ENCODE results near the gene SERPINA12. TPM values are rescaled to one million over a fixed set of nuclear protein-coding genes. Genes with fewer than 3 reads are reported as not detected.

The SERPINA12 gene
- total and polyA plus RNA-seq, 12 donors, result not detected

- ATAC-seq (no peak), DNase-seq (no peak)
- Histone ChIP-seq H3K4me1 (no peaks in the 10 kb centered on the region), H3K9me3 (no peaks in the 10 kb centered on the region), H3K27ac (no peak overlapping the region), H3K36me3 (no peaks in the 10 kb centered on the region), H3K4me3 (no peak overlapping the region), H3K27me3 (peaks cover 0 to 23% (median 16%) of the 10 kb centered on the region in 7 donors)
- TF ChIP-seq, protein P1, sequence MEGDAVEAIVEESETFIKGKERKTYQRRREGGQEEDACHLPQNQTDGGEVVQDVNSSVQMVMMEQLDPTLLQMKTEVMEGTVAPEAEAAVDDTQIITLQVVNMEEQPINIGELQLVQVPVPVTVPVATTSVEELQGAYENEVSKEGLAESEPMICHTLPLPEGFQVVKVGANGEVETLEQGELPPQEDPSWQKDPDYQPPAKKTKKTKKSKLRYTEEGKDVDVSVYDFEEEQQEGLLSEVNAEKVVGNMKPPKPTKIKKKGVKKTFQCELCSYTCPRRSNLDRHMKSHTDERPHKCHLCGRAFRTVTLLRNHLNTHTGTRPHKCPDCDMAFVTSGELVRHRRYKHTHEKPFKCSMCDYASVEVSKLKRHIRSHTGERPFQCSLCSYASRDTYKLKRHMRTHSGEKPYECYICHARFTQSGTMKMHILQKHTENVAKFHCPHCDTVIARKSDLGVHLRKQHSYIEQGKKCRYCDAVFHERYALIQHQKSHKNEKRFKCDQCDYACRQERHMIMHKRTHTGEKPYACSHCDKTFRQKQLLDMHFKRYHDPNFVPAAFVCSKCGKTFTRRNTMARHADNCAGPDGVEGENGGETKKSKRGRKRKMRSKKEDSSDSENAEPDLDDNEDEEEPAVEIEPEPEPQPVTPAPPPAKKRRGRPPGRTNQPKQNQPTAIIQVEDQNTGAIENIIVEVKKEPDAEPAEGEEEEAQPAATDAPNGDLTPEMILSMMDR (IDR thresholded peaks at IDR 0.05), result no peak
- 68 to 69% methylated on average over 1 of the region's 1 CpG for WGBS, 2 donors
- intact Hi-C loops (cut with DNase I), result no loop called here
Observed at GRCh38 chr14:94445003-94445402, 64.3 kb downstream of the SERPINA12 start.

GRCh38 chr14:94441531-94442205 lies 67.6 kb downstream of the SERPINA12 start:
- no peak overlapping the region for H3K27ac ChIP-seq
- H3K4me3 ChIP-seq, result no peak overlapping the region
- DNase-seq, result no peak
- WGBS, 2 donors, result 90 to 94% methylated on average over 12 of the region's 12 CpGs
- TF ChIP-seq, protein P1 (IDR thresholded peaks at IDR 0.05), result no peak
- no peaks in the 10 kb centered on the region for H3K4me1 ChIP-seq
- no peaks in the 10 kb centered on the region for H3K9me3 ChIP-seq
- ATAC-seq, result no peak
- no peaks in the 10 kb centered on the region for H3K36me3 ChIP-seq
- intact Hi-C loops (cut with DNase I), result no loop called here
- H3K27me3 ChIP-seq, result peaks cover 0 to 26% (median 20%) of the 10 kb centered on the region in 7 donors

GRCh38 chr14:94441130-94441529 lies 68.1 kb downstream of the SERPINA12 start:
- no peak overlapping the region for H3K27ac ChIP-seq
- H3K9me3 ChIP-seq, result no peaks in the 10 kb centered on the region
- no peak for ATAC-seq
- TF ChIP-seq, protein P1 (IDR thresholded peaks at IDR 0.05), result no peak
- WGBS, 2 donors, result 80 to 84% methylated on average over 4 of the region's 4 CpGs
- intact Hi-C loops (cut with DNase I), result no loop called here
- no peaks in the 10 kb centered on the region for H3K36me3 ChIP-seq
- no peak for DNase-seq
- H3K27me3 ChIP-seq, result peaks cover 0 to 27% (median 21%) of the 10 kb centered on the region in 7 donors
- no peaks in the 10 kb centered on the region for H3K4me1 ChIP-seq
- no peak overlapping the region for H3K4me3 ChIP-seq

- no peak for DNase-seq
- no peak overlapping the region for H3K4me3 ChIP-seq
- H3K27ac ChIP-seq, result no peak overlapping the region
- TF ChIP-seq, protein P1 (IDR thresholded peaks at IDR 0.05), result no peak
- no peaks in the 10 kb centered on the region for H3K4me1 ChIP-seq
- 63 to 70% methylated on average over 5 of the region's 5 CpGs for WGBS, 2 donors
- no peaks in the 10 kb centered on the region for H3K36me3 ChIP-seq
- no peaks in the 10 kb centered on the region for H3K9me3 ChIP-seq
- intact Hi-C loops (cut with DNase I), result loop anchor here in 1 of 10 donors (10.0 kb wide), 1 partner anchor 105 kb away; no protein-coding TSS in a partner anchor
- no peak for ATAC-seq
- peaks cover 0 to 29% (median 24%) of the 10 kb centered on the region in 7 donors for H3K27me3 ChIP-seq
Observed at GRCh38 chr14:94439453-94440057, 69.7 kb downstream of the SERPINA12 start.

Other genes with a start within 250 kb of the SERPINA12 start
- not detected for gene SERPINA10, start 216.2 kb downstream of the SERPINA12 start, total RNA-seq
- gene SERPINA10, start 216.2 kb downstream of the SERPINA12 start, polyA plus RNA-seq, result not detected
- not detected for gene SERPINA6, start 186.1 kb downstream of the SERPINA12 start, total RNA-seq
- gene SERPINA6, start 186.1 kb downstream of the SERPINA12 start, polyA plus RNA-seq, result not detected
- gene SERPINA2, start 142.8 kb downstream of the SERPINA12 start, total RNA-seq, result not detected
- gene SERPINA2, start 142.8 kb downstream of the SERPINA12 start, polyA plus RNA-seq, result not detected
- 10 to 100 TPM in 1 of 10 donors, 1 to 10 TPM in 9; 1.9 to 38.3 (median 3.8) TPM for gene SERPINA1, start 120.9 kb downstream of the SERPINA12 start, total RNA-seq
- 1 to 10 TPM; 1.1 to 8.7 TPM for gene SERPINA1, start 120.9 kb downstream of the SERPINA12 start, polyA plus RNA-seq
- not detected for gene SERPINA11, start 56.7 kb downstream of the SERPINA12 start, total RNA-seq
- gene SERPINA11, start 56.7 kb downstream of the SERPINA12 start, polyA plus RNA-seq, result not detected
- not detected for gene SERPINA9, start 33.3 kb downstream of the SERPINA12 start, total RNA-seq
- gene SERPINA9, start 33.3 kb downstream of the SERPINA12 start, polyA plus RNA-seq, result not detected
- gene SERPINA4, start 52.0 kb upstream of the SERPINA12 start, total RNA-seq, result not detected
- gene SERPINA4, start 52.0 kb upstream of the SERPINA12 start, polyA plus RNA-seq, result not detected
- 1 to 10 TPM in 5 of 10 donors, under 1 TPM in 5; 0.28 to 3.9 (median 0.98) TPM for gene SERPINA5, start 72.0 kb upstream of the SERPINA12 start, total RNA-seq
- 1 to 10 TPM; 2.0 to 4.9 TPM for gene SERPINA5, start 72.0 kb upstream of the SERPINA12 start, polyA plus RNA-seq
- gene SERPINA3, start 102.9 kb upstream of the SERPINA12 start, total RNA-seq, result 100 to 1,000 TPM in 1 of 10 donors, 10 to 100 TPM in 3, 1 to 10 TPM in 6; 1.0 to 163 (median 6.3) TPM
- 100 to 1,000 TPM in 1 of 2 donors, 10 to 100 TPM in 1; 28.2 to 408 TPM for gene SERPINA3, start 102.9 kb upstream of the SERPINA12 start, polyA plus RNA-seq

Measured in heart right ventricle (tissue), 16 donors.